Measurements from ENCODE around the gene ZER1. TPM values are rescaled to one million over a fixed set of nuclear protein-coding genes. Genes with fewer than 3 reads are reported as not detected.

The ZER1 gene
- total RNA-seq, 2 donors from 2014 or later = 61.6 to 72.6 TPM

- Histone ChIP-seq H3K27me3 (no peaks in the 10 kb centered on the region), H3K9me3 (no peaks in the 10 kb centered on the region), H3K36me3 (no peaks in the 10 kb centered on the region), H3K4me1 (peaks cover 0 to 32% of the 10 kb centered on the region in 2 donors), H3K4me3 (peak overlapping the region; percentile 52 to 60), H3K27ac (peak overlapping the region; percentile 72 to 73)
- TF ChIP-seq, protein P1, sequence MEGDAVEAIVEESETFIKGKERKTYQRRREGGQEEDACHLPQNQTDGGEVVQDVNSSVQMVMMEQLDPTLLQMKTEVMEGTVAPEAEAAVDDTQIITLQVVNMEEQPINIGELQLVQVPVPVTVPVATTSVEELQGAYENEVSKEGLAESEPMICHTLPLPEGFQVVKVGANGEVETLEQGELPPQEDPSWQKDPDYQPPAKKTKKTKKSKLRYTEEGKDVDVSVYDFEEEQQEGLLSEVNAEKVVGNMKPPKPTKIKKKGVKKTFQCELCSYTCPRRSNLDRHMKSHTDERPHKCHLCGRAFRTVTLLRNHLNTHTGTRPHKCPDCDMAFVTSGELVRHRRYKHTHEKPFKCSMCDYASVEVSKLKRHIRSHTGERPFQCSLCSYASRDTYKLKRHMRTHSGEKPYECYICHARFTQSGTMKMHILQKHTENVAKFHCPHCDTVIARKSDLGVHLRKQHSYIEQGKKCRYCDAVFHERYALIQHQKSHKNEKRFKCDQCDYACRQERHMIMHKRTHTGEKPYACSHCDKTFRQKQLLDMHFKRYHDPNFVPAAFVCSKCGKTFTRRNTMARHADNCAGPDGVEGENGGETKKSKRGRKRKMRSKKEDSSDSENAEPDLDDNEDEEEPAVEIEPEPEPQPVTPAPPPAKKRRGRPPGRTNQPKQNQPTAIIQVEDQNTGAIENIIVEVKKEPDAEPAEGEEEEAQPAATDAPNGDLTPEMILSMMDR (IDR thresholded peaks at IDR 0.05) = no peak
- DNase-seq (ENCODE audit: low spot score) = peak; percentile 73
Observed at GRCh38 chr9:128684325-128685199, 87.2 kb downstream of the ZER1 start.

DNA sequence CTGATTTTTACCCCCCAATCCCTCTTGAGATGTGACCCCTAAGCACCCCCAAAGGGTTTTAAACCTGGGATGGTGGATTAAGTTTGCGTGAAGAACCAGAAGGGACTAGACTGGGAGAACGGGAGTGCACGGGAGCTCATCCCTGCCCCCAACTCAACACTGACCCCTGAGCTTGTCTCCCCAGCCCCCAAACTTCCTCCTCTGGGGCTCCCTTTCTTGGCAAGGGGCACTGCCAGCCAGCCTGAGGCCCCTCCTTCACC is 87.7 kb downstream of the ZER1 start:
- H3K27me3 ChIP-seq = no peaks in the 10 kb centered on the region
- no peaks in the 10 kb centered on the region for H3K9me3 ChIP-seq
- DNase-seq (ENCODE audit: low spot score) = no peak
- H3K36me3 ChIP-seq = no peaks in the 10 kb centered on the region
- H3K4me1 ChIP-seq = peaks cover 0 to 32% of the 10 kb centered on the region in 2 donors
- TF ChIP-seq, protein P1 (IDR thresholded peaks at IDR 0.05) = no peak
- H3K27ac ChIP-seq = peak overlapping the region; percentile 72 to 73
- peak overlapping the region; percentile 52 to 60 for H3K4me3 ChIP-seq

DNA sequence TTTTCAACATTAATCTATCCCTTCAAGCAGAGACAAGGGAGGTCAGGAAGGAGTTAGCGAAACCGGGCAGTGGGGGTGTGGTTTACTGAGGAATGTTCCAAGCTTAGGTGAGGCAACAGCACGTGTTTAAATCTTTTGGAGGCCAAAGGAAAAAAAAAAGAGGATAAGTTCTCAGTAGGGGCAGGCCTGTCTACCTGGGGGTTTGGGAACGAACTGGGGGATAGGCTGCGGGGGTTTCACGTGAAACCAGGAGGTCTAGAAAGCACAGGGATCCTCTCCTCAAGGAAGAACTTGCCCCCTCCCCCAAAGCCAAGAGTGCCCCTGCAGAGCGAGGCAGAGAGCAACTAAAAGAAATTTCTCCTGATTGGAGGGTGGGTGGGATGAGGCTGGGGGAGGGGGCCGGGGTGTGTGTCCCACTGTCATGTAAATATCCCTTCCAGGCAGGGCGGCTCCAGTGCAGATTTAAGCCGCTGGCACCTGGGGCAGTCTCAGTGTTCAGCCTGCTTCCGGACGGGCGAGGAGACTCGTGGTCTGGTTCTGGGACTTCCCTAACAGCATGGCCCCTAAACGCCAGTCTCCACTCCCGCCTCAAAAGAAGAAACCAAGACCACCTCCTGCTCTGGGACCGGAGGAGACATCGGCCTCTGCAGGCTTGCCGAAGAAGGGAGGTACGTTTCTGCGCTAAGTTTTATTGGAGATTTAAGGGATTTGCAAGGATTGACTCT is 88.2 kb downstream of the ZER1 start:
- TF ChIP-seq, protein P1 (IDR thresholded peaks at IDR 0.05) = no peak
- H3K9me3 ChIP-seq = no peaks in the 10 kb centered on the region
- DNase-seq (ENCODE audit: low spot score) = no peak
- no peaks in the 10 kb centered on the region for H3K36me3 ChIP-seq
- H3K27me3 ChIP-seq = no peaks in the 10 kb centered on the region
- peak overlapping the region; percentile 52 to 60 for H3K4me3 ChIP-seq
- peak overlapping the region; percentile 72 to 73 for H3K27ac ChIP-seq
- peaks cover 0 to 31% of the 10 kb centered on the region in 2 donors for H3K4me1 ChIP-seq

Other genes starting within 250 kb of the ZER1 start
- gene SPTAN1, start 219.3 kb downstream of the ZER1 start, total RNA-seq = 100 to 1,000 TPM; 233 to 270 TPM
- gene DYNC2I2, start 115.1 kb downstream of the ZER1 start, total RNA-seq = 10 to 100 TPM; 23.1 to 33.1 TPM
- 100 to 1,000 TPM; 104 to 125 TPM for gene SET, start 82.7 kb downstream of the ZER1 start, total RNA-seq
- 1 to 10 TPM; 4.5 to 8.6 TPM for gene PKN3, start 69.4 kb downstream of the ZER1 start, total RNA-seq
- 10 to 100 TPM; 22.8 to 24.4 TPM for gene ZDHHC12, start 47.8 kb downstream of the ZER1 start, total RNA-seq
- gene TBC1D13, start 15.3 kb upstream of the ZER1 start, total RNA-seq = 10 to 100 TPM; 14.2 to 17.1 TPM
- gene ENDOG, start 46.6 kb upstream of the ZER1 start, total RNA-seq = 10 to 100 TPM; 33.6 to 74.4 TPM
- 10 to 100 TPM in 1 of 2 donors, 1 to 10 TPM in 1; 8.5 to 11.6 TPM for gene SPOUT1, start 57.9 kb upstream of the ZER1 start, total RNA-seq
- gene KYAT1, start 110.0 kb upstream of the ZER1 start, total RNA-seq = 10 to 100 TPM; 10.1 to 15.1 TPM
- 10 to 100 TPM; 45.3 to 65.9 TPM for gene LRRC8A, start 110.2 kb upstream of the ZER1 start, total RNA-seq
- 10 to 100 TPM; 21.3 to 51.9 TPM for gene PHYHD1, start 149.1 kb upstream of the ZER1 start, total RNA-seq
- 10 to 100 TPM; 13.9 to 14.4 TPM for gene DOLK, start 175.7 kb upstream of the ZER1 start, total RNA-seq
- 10 to 100 TPM; 23.5 to 26.8 TPM for gene NUP188, start 175.8 kb upstream of the ZER1 start, total RNA-seq